Ecto neural progenitor cell (in vitro differentiated cells): ENCODE measurements around the gene MATN1.
"Not testable (repeated sequence)": the region's sequence is repeated elsewhere in the genome, so short reads cannot be mapped to it uniquely, and the experiment has no call there.

Source experiments
- DNase-seq: peaks from one replicate; pipeline ENCODE4 v3.0.0-alpha.2; 2018; ENCODE audit warnings: low spot score

MATN1 gene

GRCh38 chr1:30723331-30723755 is at the start of gene MATN1:
Gene MATN1, minus strand, starts transcription at chr1:30723585. Its CDS starts 34 bp downstream, at chr1:30723551.
- DNase-seq, result no peak

- no peak for DNase-seq
Measured at GRCh38 chr1:30771005-30771404, 47.6 kb upstream of the MATN1 start.

GRCh38 chr1:30770150-30770549 is 46.8 kb upstream of the MATN1 start:
- no peak for DNase-seq

- no peak for DNase-seq
Measured at GRCh38 chr1:30768830-30769718, 45.7 kb upstream of the MATN1 start.

- no peak for DNase-seq
Measured at GRCh38 chr1:30768159-30768829, 44.9 kb upstream of the MATN1 start.

- DNase-seq, result not testable (repeated sequence)
Measured at GRCh38 chr1:30766948-30767347, 43.6 kb upstream of the MATN1 start.

- DNase-seq, result no peak
Measured at GRCh38 chr1:30765556-30766434, 42.4 kb upstream of the MATN1 start.

GRCh38 chr1:30764939-30765555 is 41.7 kb upstream of the MATN1 start:
- no peak for DNase-seq

GRCh38 chr1:30764396-30764795 is 41.0 kb upstream of the MATN1 start:
- no peak for DNase-seq

GRCh38 chr1:30763651-30764248 is 40.4 kb upstream of the MATN1 start:
- DNase-seq, result no peak

- DNase-seq, result no peak
Measured at GRCh38 chr1:30762930-30763650, 39.7 kb upstream of the MATN1 start.

- no peak for DNase-seq
Measured at GRCh38 chr1:30762152-30762929, 39.0 kb upstream of the MATN1 start.

GRCh38 chr1:30761381-30762151 is 38.2 kb upstream of the MATN1 start:
- DNase-seq, result no peak

GRCh38 chr1:30760596-30761324 is 37.4 kb upstream of the MATN1 start:
- DNase-seq, result no peak

- no peak for DNase-seq
Measured at GRCh38 chr1:30759718-30760281, 36.4 kb upstream of the MATN1 start.

- DNase-seq, result no peak
Measured at GRCh38 chr1:30758785-30759380, 35.5 kb upstream of the MATN1 start.

- no peak for DNase-seq
Measured at GRCh38 chr1:30758121-30758688, 34.8 kb upstream of the MATN1 start.
